ENCODE measurements around the gene IP6K1.

DNA sequence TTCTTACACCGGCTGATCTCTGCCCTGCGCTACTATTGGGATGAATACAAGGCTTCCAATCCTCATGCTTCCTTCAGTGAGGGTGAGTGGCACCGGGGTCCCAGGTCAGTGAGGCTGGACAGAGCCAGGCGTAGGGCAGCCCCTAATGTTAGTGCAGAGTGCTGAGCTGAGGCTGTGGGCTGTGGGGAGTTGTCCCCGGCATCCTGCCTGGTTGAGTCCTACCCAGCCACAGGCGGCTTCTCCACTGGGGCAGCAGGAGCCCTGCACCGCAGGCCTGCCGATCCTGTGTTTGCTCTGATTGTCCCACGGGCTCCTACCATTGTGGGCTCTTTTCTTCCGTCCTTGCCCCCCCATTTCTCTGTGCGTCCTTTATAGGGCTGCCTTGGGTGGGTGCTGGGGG lies 83.7 kb downstream of the IP6K1 start:
- TF ChIP-seq, protein P1, sequence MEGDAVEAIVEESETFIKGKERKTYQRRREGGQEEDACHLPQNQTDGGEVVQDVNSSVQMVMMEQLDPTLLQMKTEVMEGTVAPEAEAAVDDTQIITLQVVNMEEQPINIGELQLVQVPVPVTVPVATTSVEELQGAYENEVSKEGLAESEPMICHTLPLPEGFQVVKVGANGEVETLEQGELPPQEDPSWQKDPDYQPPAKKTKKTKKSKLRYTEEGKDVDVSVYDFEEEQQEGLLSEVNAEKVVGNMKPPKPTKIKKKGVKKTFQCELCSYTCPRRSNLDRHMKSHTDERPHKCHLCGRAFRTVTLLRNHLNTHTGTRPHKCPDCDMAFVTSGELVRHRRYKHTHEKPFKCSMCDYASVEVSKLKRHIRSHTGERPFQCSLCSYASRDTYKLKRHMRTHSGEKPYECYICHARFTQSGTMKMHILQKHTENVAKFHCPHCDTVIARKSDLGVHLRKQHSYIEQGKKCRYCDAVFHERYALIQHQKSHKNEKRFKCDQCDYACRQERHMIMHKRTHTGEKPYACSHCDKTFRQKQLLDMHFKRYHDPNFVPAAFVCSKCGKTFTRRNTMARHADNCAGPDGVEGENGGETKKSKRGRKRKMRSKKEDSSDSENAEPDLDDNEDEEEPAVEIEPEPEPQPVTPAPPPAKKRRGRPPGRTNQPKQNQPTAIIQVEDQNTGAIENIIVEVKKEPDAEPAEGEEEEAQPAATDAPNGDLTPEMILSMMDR (conservative IDR thresholded peaks at IDR 0.05; ENCODE audit: low read length): no peak
- TF ChIP-seq EZH2phosphoT487 (IDR thresholded peaks at IDR 0.05; ENCODE audit: borderline replicate concordance): no peak

All from Loucy (cell line).